Measurements from ENCODE around the gene ZNF91.
"Not testable (repeated sequence)": the region's sequence is repeated elsewhere in the genome, so short reads cannot be mapped to it uniquely, and the experiment has no call there.

ZNF91 gene

DNA sequence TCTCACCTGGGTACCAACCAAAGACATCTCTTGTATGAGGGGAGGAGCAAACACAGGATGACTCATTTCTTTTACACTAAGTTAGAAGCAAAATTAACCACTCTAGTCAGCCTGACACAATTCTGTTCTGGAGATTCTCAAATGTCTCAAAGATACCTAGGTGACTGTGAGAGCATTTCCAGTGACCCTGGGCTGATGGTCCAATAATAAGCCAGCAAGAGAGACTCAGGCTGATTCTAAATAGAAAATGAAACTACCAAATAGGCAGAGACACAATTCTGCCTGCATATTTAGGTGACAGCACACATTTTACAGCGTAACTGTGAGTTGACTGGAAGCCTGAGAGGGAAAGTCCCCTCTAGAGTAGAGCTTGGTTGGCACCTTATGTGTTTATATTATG, 16.3 kb downstream of the ZNF91 start:
- H3K36me3 ChIP-seq (ENCODE audit: control insufficient read depth, low read length): peaks cover 78% of the 10 kb centered on the region

DNA sequence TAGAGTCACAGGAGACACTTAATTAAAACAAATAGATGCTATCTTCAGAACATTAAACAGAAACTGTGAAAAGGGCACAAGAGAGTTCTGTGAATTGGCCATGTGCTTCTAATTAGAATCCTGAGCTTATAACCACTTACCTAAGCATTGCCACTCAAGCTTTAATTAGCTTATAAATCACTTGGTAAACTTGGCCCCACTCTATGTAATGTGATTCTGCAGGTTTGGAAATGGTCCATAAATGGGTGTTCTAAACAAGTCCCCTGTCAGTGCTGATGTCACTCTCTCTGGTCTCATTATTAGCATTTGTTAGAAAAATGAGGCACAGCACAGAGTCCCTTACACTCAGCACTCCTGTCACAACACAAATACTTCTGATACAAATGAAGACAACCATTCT, 18.0 kb downstream of the ZNF91 start:
- H3K36me3 ChIP-seq (ENCODE audit: control insufficient read depth, low read length): peaks cover 74% of the 10 kb centered on the region
- H3K79me2 ChIP-seq (ENCODE audit: control insufficient read depth, low read length): peaks cover 63% of the 10 kb centered on the region
- no peak overlapping the region for H3K4me2 ChIP-seq (ENCODE audit: low read length)
- no peaks in the 10 kb centered on the region for H4K20me1 ChIP-seq (ENCODE audit: control insufficient read depth, insufficient read depth, low read depth, low read length)
- H3K9me3 ChIP-seq (ENCODE audit: control insufficient read depth, insufficient read depth, low read length): peaks cover 33% of the 10 kb centered on the region
- H3K9me2 ChIP-seq (replicated peaks; ENCODE audit: control insufficient read depth, low read length): no peaks in the 10 kb centered on the region
- no peak for TF ChIP-seq EZH2phosphoT487 (IDR thresholded peaks at IDR 0.05; ENCODE audit: borderline replicate concordance, low read length)
- TF ChIP-seq, protein P1, sequence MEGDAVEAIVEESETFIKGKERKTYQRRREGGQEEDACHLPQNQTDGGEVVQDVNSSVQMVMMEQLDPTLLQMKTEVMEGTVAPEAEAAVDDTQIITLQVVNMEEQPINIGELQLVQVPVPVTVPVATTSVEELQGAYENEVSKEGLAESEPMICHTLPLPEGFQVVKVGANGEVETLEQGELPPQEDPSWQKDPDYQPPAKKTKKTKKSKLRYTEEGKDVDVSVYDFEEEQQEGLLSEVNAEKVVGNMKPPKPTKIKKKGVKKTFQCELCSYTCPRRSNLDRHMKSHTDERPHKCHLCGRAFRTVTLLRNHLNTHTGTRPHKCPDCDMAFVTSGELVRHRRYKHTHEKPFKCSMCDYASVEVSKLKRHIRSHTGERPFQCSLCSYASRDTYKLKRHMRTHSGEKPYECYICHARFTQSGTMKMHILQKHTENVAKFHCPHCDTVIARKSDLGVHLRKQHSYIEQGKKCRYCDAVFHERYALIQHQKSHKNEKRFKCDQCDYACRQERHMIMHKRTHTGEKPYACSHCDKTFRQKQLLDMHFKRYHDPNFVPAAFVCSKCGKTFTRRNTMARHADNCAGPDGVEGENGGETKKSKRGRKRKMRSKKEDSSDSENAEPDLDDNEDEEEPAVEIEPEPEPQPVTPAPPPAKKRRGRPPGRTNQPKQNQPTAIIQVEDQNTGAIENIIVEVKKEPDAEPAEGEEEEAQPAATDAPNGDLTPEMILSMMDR (IDR thresholded peaks at IDR 0.05; ENCODE audit: low read depth, low read length, poor library complexity, severe bottlenecking): no peak
- H3K27me3 ChIP-seq (ENCODE audit: control insufficient read depth, low read length): no peaks in the 10 kb centered on the region
- H3K27ac ChIP-seq (ENCODE audit: low read depth, low read length): no peak overlapping the region
- no peaks in the 10 kb centered on the region for H3K4me1 ChIP-seq (ENCODE audit: control insufficient read depth, low read length)
- H3K4me3 ChIP-seq (ENCODE audit: low read length): no peak overlapping the region
- no peaks in the 10 kb centered on the region for H3F3A ChIP-seq (ENCODE audit: control insufficient read depth, insufficient read depth)

More for the DNA sequence above, 16.3 kb downstream of the ZNF91 start:
- no peak overlapping the region for H3K27ac ChIP-seq (ENCODE audit: low read depth, low read length)
- H3K4me1 ChIP-seq (ENCODE audit: control insufficient read depth, low read length): no peaks in the 10 kb centered on the region
- no peaks in the 10 kb centered on the region for H3F3A ChIP-seq (ENCODE audit: control insufficient read depth, insufficient read depth)
- peaks cover 45% of the 10 kb centered on the region for H3K9me3 ChIP-seq (ENCODE audit: control insufficient read depth, insufficient read depth, low read length)
- H3K9me2 ChIP-seq (replicated peaks; ENCODE audit: control insufficient read depth, low read length): no peaks in the 10 kb centered on the region
- no peak overlapping the region for H3K4me3 ChIP-seq (ENCODE audit: low read length)
- no peak for TF ChIP-seq EZH2phosphoT487 (IDR thresholded peaks at IDR 0.05; ENCODE audit: borderline replicate concordance, low read length)
- TF ChIP-seq, protein P1 (IDR thresholded peaks at IDR 0.05; ENCODE audit: low read depth, low read length, poor library complexity, severe bottlenecking): no peak
- H3K4me2 ChIP-seq (ENCODE audit: low read length): no peak overlapping the region
- H3K27me3 ChIP-seq (ENCODE audit: control insufficient read depth, low read length): no peaks in the 10 kb centered on the region
- H4K20me1 ChIP-seq (ENCODE audit: control insufficient read depth, insufficient read depth, low read depth, low read length): no peaks in the 10 kb centered on the region
- H3K79me2 ChIP-seq (ENCODE audit: control insufficient read depth, low read length): peaks cover 80% of the 10 kb centered on the region

DNA sequence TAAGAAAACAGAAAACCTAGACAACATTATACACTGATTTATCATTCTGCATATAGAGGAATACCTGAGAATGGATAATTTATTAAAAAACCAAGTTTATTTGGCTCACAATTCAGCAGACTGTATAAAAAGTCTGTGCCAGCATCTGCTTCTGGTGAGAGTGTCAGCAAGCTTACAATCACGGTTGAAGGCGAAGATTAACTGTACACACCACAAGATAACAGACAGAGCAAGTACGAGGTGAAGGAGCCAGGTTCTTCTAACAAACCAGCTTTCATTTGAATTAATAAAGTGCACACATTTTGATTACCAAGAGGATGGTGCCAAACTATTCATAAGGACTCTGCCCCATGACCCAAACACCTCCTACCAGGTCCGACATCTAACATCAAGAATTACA, 28.8 kb downstream of the ZNF91 start:
- no peaks in the 10 kb centered on the region for H3K4me1 ChIP-seq (ENCODE audit: control insufficient read depth, low read length)
- H3K4me2 ChIP-seq (ENCODE audit: low read length): no peak overlapping the region
- H3K27ac ChIP-seq (ENCODE audit: low read depth, low read length): no peak overlapping the region
- H3K4me3 ChIP-seq (ENCODE audit: low read length): no peak overlapping the region
- H3K36me3 ChIP-seq (ENCODE audit: control insufficient read depth, low read length): peaks cover 57% of the 10 kb centered on the region
- H3K79me2 ChIP-seq (ENCODE audit: control insufficient read depth, low read length): no peaks in the 10 kb centered on the region
- peaks cover 28% of the 10 kb centered on the region; the same call in 1 of the 2 replicates for H3K9me3 ChIP-seq (ENCODE audit: control insufficient read depth, insufficient read depth, low read length)
- H3K27me3 ChIP-seq (ENCODE audit: control insufficient read depth, low read length): no peaks in the 10 kb centered on the region
- no peaks in the 10 kb centered on the region for H3K9me2 ChIP-seq (replicated peaks; ENCODE audit: control insufficient read depth, low read length)
- H3F3A ChIP-seq (ENCODE audit: control insufficient read depth, insufficient read depth): no peaks in the 10 kb centered on the region
- no peaks in the 10 kb centered on the region for H4K20me1 ChIP-seq (ENCODE audit: control insufficient read depth, insufficient read depth, low read depth, low read length)
- no peak for TF ChIP-seq EZH2phosphoT487 (IDR thresholded peaks at IDR 0.05; ENCODE audit: borderline replicate concordance, low read length)
- TF ChIP-seq, protein P1 (IDR thresholded peaks at IDR 0.05; ENCODE audit: low read depth, low read length, poor library complexity, severe bottlenecking): no peak

DNA sequence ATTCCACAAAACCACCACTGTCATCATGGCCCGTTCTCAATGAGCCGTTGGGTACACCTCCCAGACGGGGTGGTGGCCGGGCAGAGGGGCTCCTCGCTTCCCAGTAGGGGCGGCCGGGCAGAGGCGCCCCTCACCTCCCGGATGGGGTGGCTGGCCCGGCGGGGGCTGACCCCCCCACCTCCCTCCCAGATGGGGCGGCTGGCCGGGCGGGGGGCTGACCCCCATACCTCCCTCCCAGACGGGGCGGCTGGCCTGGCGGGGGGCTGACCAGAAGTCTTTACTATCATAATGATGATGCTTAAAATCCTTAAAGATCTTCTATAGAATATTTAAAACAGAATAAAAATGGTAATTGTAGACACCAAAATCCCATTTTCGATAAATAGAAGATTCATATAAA, 29.2 kb downstream of the ZNF91 start:
- Histone ChIP-seq H3K36me3 (ENCODE audit: control insufficient read depth, low read length) (peaks cover 53% of the 10 kb centered on the region), H3K9me3 (ENCODE audit: control insufficient read depth, insufficient read depth, low read length) (peaks cover 32% of the 10 kb centered on the region)
- not testable (repeated sequence) for H4K20me1 ChIP-seq (ENCODE audit: control insufficient read depth, insufficient read depth, low read depth, low read length); H3K79me2 ChIP-seq (ENCODE audit: control insufficient read depth, low read length); H3K4me1 ChIP-seq (ENCODE audit: control insufficient read depth, low read length); H3F3A ChIP-seq (ENCODE audit: control insufficient read depth, insufficient read depth); H3K4me3 ChIP-seq (ENCODE audit: low read length); H3K27me3 ChIP-seq (ENCODE audit: control insufficient read depth, low read length); H3K4me2 ChIP-seq (ENCODE audit: low read length); H3K9me2 ChIP-seq (replicated peaks; ENCODE audit: control insufficient read depth, low read length); H3K27ac ChIP-seq (ENCODE audit: low read depth, low read length)
